NT2/D1 (cell line): ENCODE data around the gene NOSIP.

Experiments used
- DNase-seq: peaks from one replicate; pipeline ENCODE4 v3.0.0-alpha.2; 2011; ENCODE audit warnings: low read depth, low spot score
- H3K27me3 ChIP-seq: 2 replicates; pipeline ENCODE4 v1.6.0; 2011; ENCODE audit warnings: mild to moderate bottlenecking; ENCODE audit not compliant: insufficient read length, insufficient read depth
- H3K36me3 ChIP-seq: 2 replicates; pipeline ENCODE4 v1.6.1; 2011; ENCODE audit warnings: mild to moderate bottlenecking, low read length, mixed read lengths; ENCODE audit not compliant: insufficient read depth, insufficient read length
- H3K4me1 ChIP-seq: 2 replicates; pipeline ENCODE4 v1.5.1; 2011; ENCODE audit not compliant: insufficient read depth, insufficient read length
- H3K4me3 ChIP-seq: 2 replicates; pipeline ENCODE4 v1.5.1; 2011; ENCODE audit warnings: low read depth; ENCODE audit not compliant: insufficient read length
- H3K9ac ChIP-seq: 2 replicates; pipeline ENCODE4 v1.6.0; 2011; ENCODE audit warnings: low read depth; ENCODE audit not compliant: insufficient read length
- H3K9me3 ChIP-seq: 2 replicates; pipeline ENCODE4 v1.5.1; 2011; ENCODE audit warnings: mild to moderate bottlenecking, low read length; ENCODE audit not compliant: insufficient read depth
- SUZ12 ChIP-seq: IDR thresholded peaks from 2 replicates; pipeline ENCODE4 v1.6.1; 2011; ENCODE audit not compliant: insufficient read length, insufficient read depth; ENCODE audit errors: extremely low read depth
- YY1 ChIP-seq: IDR thresholded peaks from 2 replicates; pipeline ENCODE4 v1.6.1; 2011; ENCODE audit not compliant: insufficient read length, insufficient read depth
- ZNF274 ChIP-seq: IDR thresholded peaks from 2 replicates; pipeline ENCODE4 v1.6.1; 2011; ENCODE audit warnings: mild to moderate bottlenecking, low read depth, low read length

The NOSIP gene

GRCh38 chr19:49566302-49566701 is 14.1 kb downstream of the NOSIP start:
- H3K4me1 ChIP-seq: no peaks in the 10 kb centered on the region
- DNase-seq: no peak
- no peaks in the 10 kb centered on the region for H3K9me3 ChIP-seq
- TF ChIP-seq YY1: no peak
- TF ChIP-seq ZNF274: no peak
- TF ChIP-seq SUZ12: no peak
- H3K9ac ChIP-seq: no peak overlapping the region
- no peak overlapping the region for H3K4me3 ChIP-seq
- no peaks in the 10 kb centered on the region for H3K27me3 ChIP-seq
- H3K36me3 ChIP-seq: peaks cover 10% of the 10 kb centered on the region

GRCh38 chr19:49565261-49565660 is 15.1 kb downstream of the NOSIP start:
- no peak for DNase-seq
- H3K27me3 ChIP-seq: no peaks in the 10 kb centered on the region
- H3K9me3 ChIP-seq: no peaks in the 10 kb centered on the region
- peaks cover 14% of the 10 kb centered on the region for H3K36me3 ChIP-seq
- TF ChIP-seq ZNF274: no peak
- no peak for TF ChIP-seq SUZ12
- TF ChIP-seq YY1: no peak
- no peak overlapping the region for H3K9ac ChIP-seq
- H3K4me3 ChIP-seq: no peak overlapping the region
- peaks cover 8% of the 10 kb centered on the region for H3K4me1 ChIP-seq

GRCh38 chr19:49564616-49565045 is 15.7 kb downstream of the NOSIP start:
- Histone ChIP-seq H3K27me3 (no peaks in the 10 kb centered on the region), H3K9ac (no peak overlapping the region), H3K9me3 (no peaks in the 10 kb centered on the region), H3K36me3 (peaks cover 20% of the 10 kb centered on the region), H3K4me1 (peaks cover 13% of the 10 kb centered on the region), H3K4me3 (no peak overlapping the region)
- no peak for DNase-seq
- TF ChIP-seq YY1 (no peak), ZNF274 (no peak), SUZ12 (no peak)

GRCh38 chr19:49560358-49560900 is 19.9 kb downstream of the NOSIP start:
- H3K27me3 ChIP-seq: no peaks in the 10 kb centered on the region
- no peak overlapping the region for H3K4me3 ChIP-seq
- TF ChIP-seq SUZ12: no peak
- no peak for TF ChIP-seq ZNF274
- TF ChIP-seq YY1: no peak
- H3K9me3 ChIP-seq: no peaks in the 10 kb centered on the region
- H3K36me3 ChIP-seq: peaks cover 57% of the 10 kb centered on the region
- peak overlapping the region; percentile 61 for H3K9ac ChIP-seq
- H3K4me1 ChIP-seq: peaks cover 29% of the 10 kb centered on the region
- no peak for DNase-seq

GRCh38 chr19:49559928-49560327 is 20.4 kb downstream of the NOSIP start:
- Histone ChIP-seq H3K9me3 (no peaks in the 10 kb centered on the region), H3K4me1 (peaks cover 29% of the 10 kb centered on the region), H3K36me3 (peaks cover 59% of the 10 kb centered on the region), H3K4me3 (no peak overlapping the region), H3K27me3 (no peaks in the 10 kb centered on the region), H3K9ac (peak overlapping the region; percentile 61)
- DNase-seq: no peak
- TF ChIP-seq YY1: no peak
- no peak for TF ChIP-seq SUZ12

- DNase-seq: no peak
- no peak for TF ChIP-seq SUZ12
- no peak for TF ChIP-seq ZNF274
- TF ChIP-seq YY1: no peak
- peaks cover 61% of the 10 kb centered on the region for H3K36me3 ChIP-seq
- H3K9ac ChIP-seq: no peak overlapping the region
- peaks cover 29% of the 10 kb centered on the region for H3K4me1 ChIP-seq
- H3K27me3 ChIP-seq: no peaks in the 10 kb centered on the region
- no peaks in the 10 kb centered on the region for H3K9me3 ChIP-seq
- no peak overlapping the region for H3K4me3 ChIP-seq
Observed at GRCh38 chr19:49559443-49559842, 20.9 kb downstream of the NOSIP start.

- H3K4me1 ChIP-seq: peaks cover 29% of the 10 kb centered on the region
- peaks cover 62% of the 10 kb centered on the region for H3K36me3 ChIP-seq
- H3K9ac ChIP-seq: no peak overlapping the region
- no peaks in the 10 kb centered on the region for H3K9me3 ChIP-seq
- DNase-seq: no peak
- H3K4me3 ChIP-seq: no peak overlapping the region
- TF ChIP-seq YY1 (no peak), SUZ12 (no peak), ZNF274 (no peak)
- H3K27me3 ChIP-seq: no peaks in the 10 kb centered on the region
Observed at GRCh38 chr19:49558591-49558990, 21.8 kb downstream of the NOSIP start.

- Histone ChIP-seq H3K4me1 (peaks cover 29% of the 10 kb centered on the region), H3K27me3 (no peaks in the 10 kb centered on the region), H3K9ac (peak overlapping the region; percentile 21), H3K36me3 (peaks cover 63% of the 10 kb centered on the region), H3K4me3 (no peak overlapping the region), H3K9me3 (no peaks in the 10 kb centered on the region)
- no peak for DNase-seq
- TF ChIP-seq ZNF274 (no peak), SUZ12 (no peak), YY1 (no peak)
Observed at GRCh38 chr19:49557641-49558325, 22.6 kb downstream of the NOSIP start.
